ENCODE results near the gene TRIM65. TPM values are rescaled to one million over a fixed set of nuclear protein-coding genes. Genes with fewer than 3 reads are reported as not detected.
A peak's percentile ranks its signal among the peaks of the same experiment; 100 is the strongest.

The TRIM65 gene
- total and polyA plus RNA-seq, 10 of the 15 experiments (the other 5 are each of a cell fraction or from before 2014, with no cell fraction given): 1.4 to 26.0 (median 10.8) TPM

GRCh38 chr17:75875182-75875939 is 21.4 kb downstream of the TRIM65 start:
- H3K4me3 ChIP-seq: no peak overlapping the region
- ATAC-seq (no peak), FAIRE-seq (no peak), DNase-seq (ENCODE audit: low read depth, low spot score) (no peak)
- SMC1A ChIA-PET (ENCODE audit: uncharacterized antibody, unreplicated experiment): interaction anchor here (0.9 to 1.9 kb wide), 9 partner anchors 10 to 122 kb away, joined by 3 to 8 read pairs (median 6); partner anchors contain the start of genes TRIM65, UNC13D and WBP2
- H3K27ac ChIP-seq (ENCODE audit: control insufficient read depth, insufficient read depth): no peak overlapping the region
- H3K36me3 ChIP-seq (ENCODE audit: control insufficient read depth in 2 of 2, insufficient read depth in 2 of 2, low read length in 1 of 2): no peaks in the 10 kb centered on the region
- CTCF ChIA-PET: interaction anchor here (0.7 to 7.9 kb wide), 16 partner anchors 7 to 222 kb away, joined by 3 to 81 read pairs (median 4); partner anchors contain the start of genes GALK1, MRPL38 and TRIM65
- no peaks in the 10 kb centered on the region for H3K79me2 ChIP-seq (ENCODE audit: control insufficient read depth, insufficient read depth, low read length)
- H3K4me1 ChIP-seq (ENCODE audit: control insufficient read depth, insufficient read depth, low read length): peaks cover 25% of the 10 kb centered on the region
- 50% methylated on average over 15 of the region's 18 CpGs for WGBS (ENCODE audit: insufficient coverage, insufficient replicate concordance, low lambda C conversion rate, missing lambda C conversion rate)
- peak overlapping the region; percentile 61 for H2AFZ ChIP-seq (ENCODE audit: control insufficient read depth, low read depth, low read length)
- no peak for TF ChIP-seq MTA3 (IDR thresholded peaks at IDR 0.05; ENCODE audit: borderline replicate concordance, low read length)
- no peak for TF ChIP-seq EED (IDR thresholded peaks at IDR 0.05; ENCODE audit: low read depth)
- TF ChIP-seq YBX1 (IDR thresholded peaks at IDR 0.05): no peak
- TF ChIP-seq, protein P1, sequence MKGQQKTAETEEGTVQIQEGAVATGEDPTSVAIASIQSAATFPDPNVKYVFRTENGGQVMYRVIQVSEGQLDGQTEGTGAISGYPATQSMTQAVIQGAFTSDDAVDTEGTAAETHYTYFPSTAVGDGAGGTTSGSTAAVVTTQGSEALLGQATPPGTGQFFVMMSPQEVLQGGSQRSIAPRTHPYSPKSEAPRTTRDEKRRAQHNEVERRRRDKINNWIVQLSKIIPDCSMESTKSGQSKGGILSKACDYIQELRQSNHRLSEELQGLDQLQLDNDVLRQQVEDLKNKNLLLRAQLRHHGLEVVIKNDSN (IDR thresholded peaks at IDR 0.05; ENCODE audit: borderline replicate concordance, extremely low read length, insufficient read depth, low read depth, low read length): no peak
- TF ChIP-seq BCL3 (IDR thresholded peaks at IDR 0.05; ENCODE audit: borderline replicate concordance, insufficient read depth, low read depth, low read length, poor library complexity, severe bottlenecking): no peak
- no peak for TF ChIP-seq ZNF217 (IDR thresholded peaks at IDR 0.05)
- no peaks in the 10 kb centered on the region for H4K20me1 ChIP-seq (ENCODE audit: control insufficient read depth, insufficient read depth)
- in situ Hi-C loops (cut with MboI) (no loop called here), intact Hi-C loops (cut with micrococcal nuclease; ENCODE audit: unreplicated experiment) (no loop called here)
- RAD21 ChIA-PET (ENCODE audit: unreplicated experiment): interaction anchor here (0.8 to 2.4 kb wide), 7 partner anchors 11 to 111 kb away, joined by 3 to 16 read pairs (median 5); partner anchors contain the start of genes GALK1, TRIM65 and WBP2
- H3K4me2 ChIP-seq (ENCODE audit: control insufficient read depth, insufficient read depth): no peak overlapping the region; the same call in 1 of the 2 replicates
- POLR2A ChIA-PET: interaction anchor here (0.5 to 3.7 kb wide), 11 partner anchors 11 to 477 kb away, joined by 3 to 27 read pairs (median 5); partner anchors contain the start of genes UNC13D and WBP2
- H3K9me3 ChIP-seq (replicated peaks; ENCODE audit: control insufficient read depth, insufficient read depth, low read length): no peaks in the 10 kb centered on the region
- peaks cover 2% of the 10 kb centered on the region in 2 experiments; a peak in 3 of 4 replicates for H3K27me3 ChIP-seq (replicated peaks in 1 of 2; ENCODE audit: control insufficient read depth in 2 of 2, insufficient read depth in 2 of 2, low read length in 1 of 2)
- no peak overlapping the region; the same call in 1 of the 2 replicates for H3K9ac ChIP-seq (ENCODE audit: control insufficient read depth, insufficient read depth, low read length)
- BruUV-seq (replicated peaks): no TSS peak

Measured in GM12878 (cell line).